ENCODE results near the gene ADAM33. TPM values are rescaled to one million over a fixed set of nuclear protein-coding genes. Genes with fewer than 3 reads are reported as not detected.

The ADAM33 gene
- polyA plus RNA-seq, 1 donor from 2014 or later: not detected

GRCh38 chr20:3646067-3646440, 35.8 kb downstream of the ADAM33 start:
- TF ChIP-seq REST (IDR thresholded peaks at IDR 0.05; ENCODE audit: borderline replicate concordance) (no peak), RAD21 (conservative IDR thresholded peaks at IDR 0.05) (no peak), CTCF (IDR thresholded peaks at IDR 0.05; ENCODE audit: poor library complexity, severe bottlenecking) (no peak), EZH2 (IDR thresholded peaks at IDR 0.05; ENCODE audit: borderline replicate concordance, insufficient read depth, low read length, poor library complexity, severe bottlenecking) (no peak), POLR2AphosphoS5 (IDR thresholded peaks at IDR 0.05) (no peak), TAF1 (IDR thresholded peaks at IDR 0.05; ENCODE audit: low read depth) (no peak), MXI1 (conservative IDR thresholded peaks at IDR 0.05; ENCODE audit: poor library complexity, severe bottlenecking) (no peak), SMC3 (conservative IDR thresholded peaks at IDR 0.05; ENCODE audit: poor library complexity) (no peak), EP300 (conservative IDR thresholded peaks at IDR 0.05; ENCODE audit: poor library complexity, severe bottlenecking) (no peak)
- no peak overlapping the region for H3K4me2 ChIP-seq (ENCODE audit: low read length)
- H3K9ac ChIP-seq (ENCODE audit: low read length): no peak overlapping the region
- H3K9me2 ChIP-seq (ENCODE audit: insufficient read depth, low read length): no peaks in the 10 kb centered on the region
- H3K79me2 ChIP-seq (replicated peaks; ENCODE audit: insufficient read depth, low read length): no peaks in the 10 kb centered on the region
- H3K9me3 ChIP-seq (ENCODE audit: low read length): no peaks in the 10 kb centered on the region
- no peaks in the 10 kb centered on the region for H4K20me1 ChIP-seq (ENCODE audit: insufficient read depth)
- H3K27ac ChIP-seq (ENCODE audit: low read length): no peak overlapping the region
- H3F3A ChIP-seq (ENCODE audit: insufficient read depth, low read length, poor library complexity, severe bottlenecking): no peaks in the 10 kb centered on the region
- no peak overlapping the region for H3K4me3 ChIP-seq (ENCODE audit: low read length)
- H3K27me3 ChIP-seq (ENCODE audit: insufficient read depth, low read depth, low read length): no peaks in the 10 kb centered on the region
- H3K36me3 ChIP-seq (ENCODE audit: insufficient read depth, low read length): peaks cover 12% of the 10 kb centered on the region
- H2AFZ ChIP-seq (ENCODE audit: low read depth, low read length): no peak overlapping the region

- Histone ChIP-seq H3F3A (ENCODE audit: insufficient read depth, low read length, poor library complexity, severe bottlenecking) (no peaks in the 10 kb centered on the region), H3K9me3 (ENCODE audit: low read length) (peaks cover 5% of the 10 kb centered on the region), H3K79me2 (replicated peaks; ENCODE audit: insufficient read depth, low read length) (no peaks in the 10 kb centered on the region), H3K4me2 (ENCODE audit: low read length) (no peak overlapping the region), H3K27ac (ENCODE audit: low read length) (no peak overlapping the region), H3K9ac (ENCODE audit: low read length) (no peak overlapping the region), H3K4me3 (ENCODE audit: low read length) (no peak overlapping the region), H4K20me1 (ENCODE audit: insufficient read depth) (no peaks in the 10 kb centered on the region), H3K9me2 (ENCODE audit: insufficient read depth, low read length) (no peaks in the 10 kb centered on the region), H3K27me3 (ENCODE audit: insufficient read depth, low read depth, low read length) (no peaks in the 10 kb centered on the region), H3K36me3 (ENCODE audit: insufficient read depth, low read length) (peaks cover 17% of the 10 kb centered on the region), H2AFZ (ENCODE audit: low read depth, low read length) (no peak overlapping the region)
- TF ChIP-seq SMC3 (conservative IDR thresholded peaks at IDR 0.05; ENCODE audit: poor library complexity): no peak
- no peak for TF ChIP-seq POLR2AphosphoS5 (IDR thresholded peaks at IDR 0.05)
Observed at GRCh38 chr20:3645309-3646066, 36.3 kb downstream of the ADAM33 start.
